SK-N-DZ (cell line): Measurements from ENCODE around the gene SULT2A1. TPM values are rescaled to one million over a fixed set of nuclear protein-coding genes. Genes with fewer than 3 reads are reported as not detected.
"Not testable (repeated sequence)": the region's sequence is repeated elsewhere in the genome, so short reads cannot be mapped to it uniquely, and the experiment has no call there.

Experiments
- DNase-seq: peaks from one replicate; pipeline ENCODE4 v3.0.0-alpha.2; 2015; ENCODE audit warnings: low spot score
- polyA plus RNA-seq, 2 experiments: library from polyadenylated mRNA; depleted of rRNA; stranded (reverse); fragments of >200 nt; gene quantifications; 2 replicates each; pipeline ENCODE4 v1.2.3, GENCODE V29; 2014

SULT2A1 gene, protein sequence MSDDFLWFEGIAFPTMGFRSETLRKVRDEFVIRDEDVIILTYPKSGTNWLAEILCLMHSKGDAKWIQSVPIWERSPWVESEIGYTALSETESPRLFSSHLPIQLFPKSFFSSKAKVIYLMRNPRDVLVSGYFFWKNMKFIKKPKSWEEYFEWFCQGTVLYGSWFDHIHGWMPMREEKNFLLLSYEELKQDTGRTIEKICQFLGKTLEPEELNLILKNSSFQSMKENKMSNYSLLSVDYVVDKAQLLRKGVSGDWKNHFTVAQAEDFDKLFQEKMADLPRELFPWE
- not detected in 2 replicates for polyA plus RNA-seq (2014; cell fraction: cytosol; rRNA removed)
- not detected in 2 replicates for polyA plus RNA-seq (2014; cell fraction: nucleus; rRNA removed)

DNA sequence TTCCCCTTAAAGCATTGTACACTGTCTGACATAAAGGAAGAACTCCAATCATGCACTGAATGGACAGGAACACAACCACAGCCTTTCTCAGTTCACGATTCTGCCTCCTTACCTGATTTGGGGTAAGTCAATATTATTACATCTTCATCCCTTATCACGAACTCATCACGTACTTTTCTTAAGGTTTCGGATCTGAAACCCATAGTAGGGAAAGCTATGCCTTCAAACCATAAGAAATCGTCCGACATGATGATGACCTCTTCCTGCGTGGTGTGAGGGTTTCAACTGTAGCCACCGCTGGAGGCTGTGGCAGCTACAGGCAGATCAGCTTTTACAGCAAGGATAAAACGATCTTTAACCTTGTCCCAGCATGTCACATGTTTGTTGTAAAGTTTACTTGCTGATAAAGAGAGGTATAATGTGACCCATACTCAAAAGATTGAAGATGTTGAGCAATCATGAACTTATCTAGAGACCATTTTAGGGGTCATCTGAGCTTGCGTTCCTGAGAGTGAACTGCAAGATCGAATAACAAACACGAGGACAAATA lies at the start of gene SULT2A1:
TSS of gene SULT2A1 (minus strand) at position 306 of the 550 bp plus-strand sequence. CDS start at position 248, 58 bp downstream.
- no peak for DNase-seq

DNA sequence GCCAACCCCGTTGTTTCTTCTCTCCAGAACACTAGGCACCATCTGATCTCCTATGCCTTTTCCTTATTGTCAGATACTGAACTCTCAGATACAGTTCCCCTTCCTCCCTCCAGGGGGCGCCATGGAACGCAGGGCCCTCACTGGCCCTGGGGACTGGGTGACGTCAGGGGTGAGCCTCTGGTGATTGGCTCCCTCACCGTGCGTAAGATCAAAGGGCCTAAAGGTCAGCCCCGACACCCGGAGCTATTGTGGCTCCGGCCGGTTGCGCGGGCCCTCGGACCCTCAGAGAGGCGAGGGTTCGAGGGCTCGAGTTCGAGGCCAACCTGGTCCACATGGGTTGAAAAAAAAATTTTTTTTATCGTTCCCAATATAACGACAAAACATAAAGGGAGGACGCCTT lies 42.5 kb upstream of the SULT2A1 start:
- DNase-seq = not testable (repeated sequence)

DNA sequence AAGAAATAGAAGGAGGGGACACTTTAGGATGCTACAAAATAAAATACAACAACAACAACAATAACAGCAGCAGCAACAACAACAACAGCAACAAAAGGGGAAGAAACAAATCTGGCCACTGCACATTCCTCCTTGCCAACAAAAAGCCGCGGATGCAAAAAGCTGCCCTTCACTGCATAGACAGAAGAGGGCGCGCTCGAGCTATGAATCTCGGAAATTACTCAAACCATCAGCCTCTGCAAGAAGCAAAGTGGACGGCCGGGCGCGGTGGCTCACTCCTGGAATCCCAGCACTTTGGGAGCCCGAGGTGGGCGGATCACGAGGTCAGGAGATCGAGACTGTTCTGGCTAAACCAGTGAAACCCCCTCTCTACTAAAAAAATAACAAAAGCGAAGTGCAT lies 34.0 kb upstream of the SULT2A1 start:
- not testable (repeated sequence) for DNase-seq

DNA sequence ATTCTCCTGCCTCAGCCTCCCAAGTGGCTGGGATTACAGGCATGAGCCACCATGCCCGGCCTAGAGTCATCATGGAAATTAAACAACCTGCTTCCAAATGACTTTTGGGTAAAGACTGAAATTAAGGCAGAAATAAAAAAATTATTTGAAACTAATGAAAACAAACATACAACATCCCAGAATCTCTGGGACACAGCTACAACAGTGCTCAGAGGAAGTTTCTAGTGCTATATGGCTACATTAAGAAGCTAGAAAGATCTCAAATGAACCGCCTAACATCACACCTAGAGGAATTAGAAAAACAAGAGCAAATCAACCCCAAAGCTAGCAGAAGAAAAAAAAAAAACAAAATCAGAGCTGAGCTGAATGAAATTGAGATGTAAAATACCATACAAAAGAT lies 24.1 kb upstream of the SULT2A1 start:
- DNase-seq = not testable (repeated sequence)

DNA sequence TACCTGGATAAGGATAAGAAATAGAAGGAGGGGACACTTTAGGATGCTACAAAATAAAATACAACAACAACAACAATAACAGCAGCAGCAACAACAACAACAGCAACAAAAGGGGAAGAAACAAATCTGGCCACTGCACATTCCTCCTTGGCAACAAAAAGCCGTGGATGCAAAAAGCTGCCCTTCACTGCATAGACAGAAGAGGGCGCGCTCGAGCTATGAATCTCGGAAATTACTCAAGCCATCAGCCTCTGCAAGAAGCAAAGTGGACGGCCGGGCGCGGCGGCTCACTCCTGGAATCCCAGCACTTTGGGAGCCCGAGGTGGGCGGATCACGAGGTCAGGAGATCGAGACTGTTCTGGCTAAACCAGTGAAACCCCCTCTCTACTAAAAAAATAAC lies 23.2 kb upstream of the SULT2A1 start:
- not testable (repeated sequence) for DNase-seq

DNA sequence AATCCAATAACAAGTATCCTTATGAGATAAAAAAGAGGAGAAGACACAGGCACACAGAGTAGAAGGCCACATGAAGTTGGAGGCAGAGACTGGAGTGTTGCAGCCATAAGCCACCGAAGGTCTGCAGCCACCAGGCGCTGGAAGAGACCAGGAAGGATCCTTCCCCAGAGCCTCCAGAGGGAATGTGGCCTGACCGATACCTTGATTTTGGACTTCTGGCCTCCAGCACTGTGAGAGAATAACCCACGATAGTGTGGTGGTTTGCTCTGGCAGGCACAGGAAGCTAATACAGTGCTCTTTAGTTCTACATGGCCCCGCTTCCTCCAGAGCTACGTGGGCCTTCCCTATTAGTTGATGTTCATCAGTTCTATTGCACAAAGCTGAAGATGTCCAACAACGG lies 15.3 kb upstream of the SULT2A1 start:
- no peak for DNase-seq

DNA sequence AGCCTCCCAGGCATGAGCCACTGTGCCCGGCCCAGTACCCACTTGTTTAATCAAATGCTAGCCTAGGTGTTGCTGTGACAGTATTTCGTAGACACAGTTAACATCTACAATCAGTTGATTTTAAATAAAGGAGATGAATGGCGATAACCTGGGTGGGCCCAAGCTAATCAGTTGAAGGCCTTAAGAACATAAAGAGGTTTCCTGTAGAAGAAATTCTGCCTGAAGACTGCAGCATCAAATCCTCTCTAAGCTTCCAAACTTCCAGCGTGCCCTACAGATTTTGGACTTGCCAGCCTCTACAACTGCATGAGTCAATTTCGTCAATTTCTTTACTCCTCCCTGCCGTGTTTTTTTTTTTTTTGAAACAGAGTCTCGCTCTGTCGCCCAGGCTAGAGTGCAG lies 13.2 kb upstream of the SULT2A1 start:
- DNase-seq = no peak

DNA sequence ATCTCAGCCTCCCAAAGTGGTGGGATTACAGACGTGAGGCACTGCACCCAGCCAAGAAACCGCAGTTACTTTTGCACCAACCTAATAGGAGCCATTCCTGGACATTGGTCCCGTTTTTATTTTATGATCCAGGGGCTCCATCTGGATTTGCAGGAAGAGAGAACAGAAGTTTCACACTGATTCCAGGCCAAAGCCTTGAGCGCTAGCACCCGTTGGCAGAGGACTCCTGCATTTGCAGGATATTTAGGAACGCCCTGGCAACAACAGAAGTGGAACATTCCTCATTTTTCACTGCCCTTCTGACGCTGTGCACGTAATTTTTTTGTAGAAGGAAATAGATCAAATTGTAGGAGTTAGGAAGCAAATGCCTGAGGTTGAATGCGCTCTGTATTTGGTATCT lies 11.7 kb upstream of the SULT2A1 start:
- DNase-seq = no peak

DNA sequence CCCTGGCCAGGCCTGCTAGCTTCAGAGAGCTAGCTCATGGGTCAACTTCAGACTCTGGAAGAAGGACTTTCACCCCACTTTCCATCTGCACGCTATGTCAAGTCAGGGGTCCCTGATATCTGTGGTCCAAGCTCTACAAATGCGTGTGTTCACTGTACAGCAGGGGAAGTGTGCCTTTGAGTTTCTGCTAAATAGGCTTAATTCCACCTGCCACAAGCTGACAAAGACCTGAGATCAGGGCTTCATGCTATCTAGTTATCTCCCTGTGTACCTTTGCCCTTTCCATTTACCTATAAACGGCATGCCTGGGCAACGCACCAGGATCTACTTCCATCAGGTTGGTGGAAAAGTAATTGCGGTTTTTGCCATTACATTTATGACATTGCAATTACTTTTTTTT lies 10.7 kb upstream of the SULT2A1 start:
- no peak for DNase-seq

DNA sequence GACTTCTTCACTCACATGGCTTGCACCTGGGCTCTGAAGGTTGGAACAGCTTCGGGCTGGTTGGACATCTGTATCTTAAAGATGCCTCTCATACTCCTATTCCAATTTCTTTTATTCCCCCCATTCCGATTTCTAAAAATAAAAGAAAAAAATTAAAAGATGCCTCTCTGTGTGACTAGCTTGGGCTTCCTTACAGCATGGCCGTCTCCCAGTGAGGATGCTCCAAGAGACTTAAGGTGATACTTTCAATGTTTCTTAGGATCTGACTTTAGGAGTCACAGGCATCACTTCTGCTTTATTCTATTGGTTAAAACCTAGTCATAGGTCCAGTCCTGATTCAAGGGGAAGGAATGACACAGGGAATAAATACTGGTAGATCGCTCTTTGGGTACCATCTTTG lies 9.9 kb upstream of the SULT2A1 start:
- no peak for DNase-seq

DNA sequence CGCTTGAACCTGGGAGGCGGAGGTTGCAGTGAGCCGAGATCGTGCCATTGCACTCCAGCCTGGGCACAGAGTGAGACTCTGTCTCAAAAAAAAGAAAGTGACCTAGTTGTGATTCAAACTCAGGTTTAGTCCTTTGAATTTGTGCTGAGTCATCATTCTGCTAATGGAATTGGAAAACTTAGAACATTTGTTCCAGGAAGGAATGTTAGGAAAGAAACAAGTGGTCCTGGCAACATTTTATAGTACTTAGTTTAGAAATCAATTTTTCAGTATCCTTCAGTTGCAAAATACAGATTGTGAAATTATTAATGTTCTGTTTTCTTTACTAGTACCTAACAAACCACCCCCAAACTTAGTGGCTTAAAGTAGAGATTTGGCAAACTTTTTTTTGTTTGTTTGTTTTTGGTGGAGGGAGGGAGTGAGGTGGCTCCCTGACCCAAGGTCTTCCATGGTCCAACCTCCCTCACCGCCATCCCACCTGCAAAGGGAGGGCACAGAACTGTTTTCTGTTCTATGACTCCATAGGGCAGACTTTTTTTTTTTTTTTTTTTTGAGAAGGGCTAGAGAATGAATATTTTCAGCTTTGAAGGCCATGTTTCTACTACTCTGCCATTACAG lies 9.2 kb upstream of the SULT2A1 start:
- DNase-seq = no peak

DNA sequence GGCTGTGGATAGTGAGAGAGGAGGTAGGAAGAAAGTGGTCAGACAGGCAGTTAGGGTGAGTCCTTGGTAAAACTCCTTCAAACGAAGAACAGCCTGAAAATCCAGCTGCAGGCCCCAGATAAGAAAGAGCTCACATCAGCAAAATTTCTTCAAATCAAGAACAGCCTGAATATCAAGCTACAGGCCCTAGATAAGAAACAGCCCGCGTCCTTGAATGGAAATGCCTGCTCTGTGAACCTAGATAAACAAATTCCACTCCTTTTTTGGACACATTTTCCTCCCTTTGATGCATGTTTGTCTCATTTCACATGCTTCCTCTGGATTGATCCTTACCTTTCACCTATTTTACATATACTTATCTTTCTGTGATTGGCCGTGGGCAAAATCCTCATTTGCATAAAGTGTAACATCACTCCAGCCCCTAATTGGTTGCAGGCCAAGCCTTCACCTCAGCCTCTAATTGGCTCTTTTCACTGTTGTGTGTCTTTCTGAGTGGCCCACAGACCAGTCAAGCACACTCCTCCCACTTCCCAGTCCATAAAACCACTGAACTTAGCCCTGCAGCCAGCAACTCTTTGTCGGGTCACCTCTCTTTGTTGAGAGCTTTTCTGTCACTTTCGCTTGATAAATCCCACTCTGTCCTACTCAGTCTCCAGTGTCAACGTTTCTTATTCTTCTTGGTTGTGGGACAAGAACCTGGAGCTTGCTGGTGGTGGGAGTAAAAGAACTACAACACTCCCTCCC lies 6.0 kb upstream of the SULT2A1 start:
- no peak for DNase-seq

DNA sequence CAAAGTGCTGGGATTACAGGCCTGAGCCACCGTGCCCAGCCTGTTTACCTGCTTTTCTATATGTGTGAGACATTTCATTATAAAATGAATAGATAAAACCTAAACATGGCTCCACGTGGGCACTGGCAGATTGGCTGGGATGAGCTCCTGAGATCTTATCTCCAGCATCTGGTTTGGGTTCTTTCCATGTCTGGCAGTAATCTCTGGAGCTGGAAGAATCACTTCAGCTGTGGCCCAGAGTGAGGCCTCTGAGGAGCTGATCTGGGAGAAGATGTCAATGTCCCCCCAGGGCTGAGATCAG lies 5.5 kb upstream of the SULT2A1 start:
- DNase-seq = peak; percentile 7

DNA sequence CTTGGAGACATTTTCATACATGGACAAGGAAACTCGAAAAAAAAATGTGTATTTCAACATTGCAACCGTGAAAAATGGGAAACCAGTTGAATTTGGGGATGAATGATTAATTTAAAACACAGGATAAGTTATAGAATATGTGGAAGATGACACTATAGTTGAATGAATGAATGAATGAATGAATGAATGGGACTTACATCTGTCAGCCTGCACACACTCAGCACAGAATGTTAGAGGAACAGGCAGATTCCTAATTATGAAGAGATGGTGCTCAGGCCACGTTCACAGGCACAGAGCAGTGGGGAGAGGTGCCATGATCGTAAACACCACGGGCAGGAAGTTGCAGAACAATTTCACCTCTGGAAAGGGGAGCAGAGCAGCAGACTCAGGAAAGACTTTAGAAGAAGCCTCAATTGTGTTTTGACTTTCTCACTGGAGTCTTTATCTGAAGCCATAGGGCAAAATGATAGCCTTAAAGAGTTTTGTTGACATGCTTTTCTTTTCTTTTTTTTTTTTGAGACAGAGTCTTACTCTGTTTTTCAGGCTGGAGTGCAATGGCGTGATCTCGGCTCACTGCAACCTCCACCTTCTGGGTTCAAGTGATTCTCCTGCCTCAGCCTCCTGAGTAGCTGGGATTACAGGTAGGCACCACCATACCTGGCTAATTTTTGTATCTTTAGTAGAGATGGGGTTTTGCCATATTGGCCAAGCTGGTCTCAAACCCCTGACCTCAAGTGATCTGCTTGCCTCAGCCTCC lies 4.9 kb upstream of the SULT2A1 start:
- DNase-seq = no peak

DNA sequence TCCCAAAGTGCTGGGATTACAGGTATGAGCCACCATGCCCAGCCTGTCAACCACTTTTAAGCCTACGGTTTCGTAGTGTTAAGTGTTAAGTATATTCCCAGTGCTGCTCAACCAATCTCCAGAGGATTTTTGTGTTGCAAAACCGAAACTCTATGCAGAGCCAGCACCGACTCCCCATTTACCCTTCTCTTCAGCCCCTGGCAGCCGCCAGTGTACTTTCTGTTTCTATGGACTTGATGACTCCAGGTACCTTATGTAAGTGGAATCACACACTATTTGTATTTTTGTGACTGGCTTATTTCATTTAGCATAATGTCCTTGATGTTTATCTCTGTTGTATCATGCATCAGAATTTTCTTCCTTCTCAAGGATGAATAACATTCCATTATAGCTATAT lies 1.1 kb downstream of the SULT2A1 start:
- DNase-seq = no peak

DNA sequence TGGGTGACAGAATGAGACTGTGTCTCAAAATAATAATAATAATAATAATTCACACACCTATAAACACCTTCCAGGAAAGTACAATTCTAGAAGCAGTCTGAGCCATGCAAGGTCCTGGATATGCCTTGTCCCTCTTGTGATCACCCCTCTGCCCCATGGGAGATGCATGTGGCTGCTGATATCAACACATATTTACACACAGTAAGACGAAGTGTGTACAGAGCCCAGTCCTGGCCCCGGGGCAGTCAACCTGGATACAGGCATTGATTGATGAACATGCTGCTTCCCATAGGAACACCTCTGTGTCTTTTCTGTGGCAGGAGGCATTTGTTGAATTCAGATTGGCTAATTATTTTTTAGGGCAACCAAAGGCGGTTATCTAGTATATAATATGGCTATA lies 3.2 kb downstream of the SULT2A1 start:
- DNase-seq = no peak

DNA sequence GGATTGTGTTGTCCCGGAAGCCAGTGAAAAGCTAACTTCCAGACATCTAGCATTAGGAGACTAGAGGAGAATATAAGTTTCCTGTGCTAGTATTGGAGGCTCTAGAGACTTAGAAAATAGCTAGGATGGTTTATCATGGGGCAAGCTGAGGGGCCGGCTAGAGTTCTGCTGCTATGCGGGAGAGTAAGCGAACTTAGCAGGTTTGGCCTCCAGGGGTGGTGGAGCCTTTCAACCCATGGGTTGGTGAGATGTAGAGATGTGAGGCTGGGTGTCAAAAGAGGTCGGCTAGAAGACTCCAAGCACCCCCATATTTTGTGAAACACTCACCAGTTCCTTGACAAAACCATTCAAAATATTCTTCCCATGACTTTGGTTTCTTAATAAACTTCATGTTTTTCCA lies 4.4 kb downstream of the SULT2A1 start:
- no peak for DNase-seq

DNA sequence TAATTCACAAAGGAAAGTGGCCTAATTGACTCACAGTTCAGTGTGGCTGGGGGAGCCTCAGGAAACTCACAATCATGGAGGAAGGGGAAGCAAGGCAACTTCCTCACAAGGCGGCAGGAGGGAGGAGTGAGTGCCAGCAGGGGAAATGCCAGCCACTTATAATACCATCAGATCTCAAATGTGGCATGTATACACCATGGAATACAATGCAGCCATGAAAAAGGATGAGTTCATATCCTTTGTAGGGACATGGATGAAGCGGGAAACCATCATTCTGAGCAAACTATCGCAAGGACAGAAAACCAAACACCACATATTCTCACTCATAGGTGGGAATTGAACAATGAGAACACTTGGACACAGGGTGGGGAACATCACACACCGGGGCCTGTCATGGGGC lies 6.7 kb downstream of the SULT2A1 start:
- DNase-seq = not testable (repeated sequence)

DNA sequence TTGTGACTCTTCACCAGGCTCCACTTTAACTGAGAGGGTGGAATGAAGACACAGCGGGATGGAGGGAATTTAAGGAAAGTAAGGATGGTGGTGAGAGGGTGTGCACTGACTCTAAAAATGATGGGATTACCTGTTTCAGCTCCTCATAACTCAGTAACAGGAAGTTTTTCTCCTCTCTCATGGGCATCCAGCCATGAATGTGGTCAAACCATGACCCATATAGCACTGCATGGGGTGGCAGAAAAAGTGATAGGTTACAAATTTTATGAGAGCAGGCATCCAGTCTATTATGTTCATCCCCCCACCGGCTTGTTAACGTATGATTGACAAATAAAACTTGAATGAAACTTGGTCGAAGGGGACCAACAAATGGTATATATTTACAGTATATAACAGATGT lies 7.2 kb downstream of the SULT2A1 start:
- DNase-seq = no peak

DNA sequence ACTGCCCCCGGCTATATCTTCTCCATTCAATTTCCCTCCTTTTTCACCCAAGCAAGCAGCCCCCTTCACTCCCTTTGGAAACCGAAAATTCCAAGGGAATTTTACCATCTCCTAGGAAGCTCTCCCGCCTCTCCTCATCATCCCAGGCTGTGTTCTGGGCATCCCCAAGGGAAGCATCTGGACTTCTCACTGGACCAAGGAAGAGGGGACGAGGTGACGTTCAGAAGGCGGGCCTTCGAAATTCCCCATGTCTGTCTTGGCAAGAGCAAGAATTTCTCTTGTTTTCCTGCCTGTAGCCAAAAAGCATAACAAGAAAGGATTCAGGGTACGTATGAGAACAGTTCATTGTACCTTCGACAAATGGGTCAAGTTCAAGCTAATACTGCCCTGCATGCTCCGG lies 20.9 kb downstream of the SULT2A1 start:
- no peak for DNase-seq

DNA sequence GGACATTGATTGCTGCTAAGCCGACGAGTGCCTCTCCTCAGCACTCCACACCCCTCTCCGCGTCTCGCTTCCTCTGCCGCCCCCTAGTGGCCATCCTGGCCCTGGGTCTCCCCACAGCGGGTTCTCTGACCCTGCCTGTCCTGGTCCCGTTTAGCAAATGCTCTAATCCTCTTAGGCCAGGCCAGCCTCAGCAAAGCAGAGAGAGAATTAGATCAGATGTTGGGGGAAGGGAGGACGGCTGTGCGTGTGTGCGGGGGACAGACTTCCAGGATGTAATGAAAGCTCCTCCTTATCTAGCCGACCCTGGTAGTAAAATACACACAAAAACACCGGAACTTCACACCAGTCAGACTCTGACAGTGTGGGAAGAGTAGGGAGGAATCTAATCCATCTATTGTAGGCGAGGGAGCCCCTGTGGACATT lies 22.6 kb downstream of the SULT2A1 start:
- DNase-seq = peak; percentile 66

DNA sequence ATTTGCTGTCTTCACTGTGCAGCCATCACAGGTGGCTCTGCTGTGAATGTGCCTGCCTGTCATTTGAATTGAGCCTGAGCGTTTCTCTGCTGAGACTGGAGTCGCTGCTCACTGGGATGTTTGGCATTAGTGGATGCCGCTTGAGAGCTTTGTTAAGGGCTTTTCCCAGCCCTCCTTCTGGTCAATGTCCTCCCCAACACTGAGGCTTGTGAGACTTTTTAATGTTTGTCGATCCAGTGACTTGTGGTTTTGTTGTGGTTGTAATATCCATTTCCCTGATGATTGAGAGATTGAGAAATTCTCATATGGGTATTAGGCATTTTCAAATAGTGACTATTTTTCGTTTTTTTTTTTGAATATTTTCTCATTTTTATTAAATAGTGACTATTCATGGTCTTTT lies 24.5 kb downstream of the SULT2A1 start:
- DNase-seq = no peak
